HG03280 (cell line): ENCODE results near the gene RPH3AL.
"Not testable (repeated sequence)": the region's sequence is repeated elsewhere in the genome, so short reads cannot be mapped to it uniquely, and the experiment has no call there.

Experiments used
- ATAC-seq: cut with Tn5 transposase; IDR thresholded peaks from one replicate; pipeline ENCODE4 v1.9.1; 2021; ENCODE audit warnings: mild to moderate bottlenecking, moderate library complexity; ENCODE audit not compliant: unreplicated experiment

The RPH3AL gene

GRCh38 chr17:379531-380465, 27.2 kb upstream of the RPH3AL start:
- no peak for ATAC-seq

- ATAC-seq: no peak
These were observed 25.5 kb upstream of the RPH3AL start for GRCh38 chr17:378068-378467.

- no peak for ATAC-seq
These were observed 24.6 kb upstream of the RPH3AL start for GRCh38 chr17:376936-377863.

DNA sequence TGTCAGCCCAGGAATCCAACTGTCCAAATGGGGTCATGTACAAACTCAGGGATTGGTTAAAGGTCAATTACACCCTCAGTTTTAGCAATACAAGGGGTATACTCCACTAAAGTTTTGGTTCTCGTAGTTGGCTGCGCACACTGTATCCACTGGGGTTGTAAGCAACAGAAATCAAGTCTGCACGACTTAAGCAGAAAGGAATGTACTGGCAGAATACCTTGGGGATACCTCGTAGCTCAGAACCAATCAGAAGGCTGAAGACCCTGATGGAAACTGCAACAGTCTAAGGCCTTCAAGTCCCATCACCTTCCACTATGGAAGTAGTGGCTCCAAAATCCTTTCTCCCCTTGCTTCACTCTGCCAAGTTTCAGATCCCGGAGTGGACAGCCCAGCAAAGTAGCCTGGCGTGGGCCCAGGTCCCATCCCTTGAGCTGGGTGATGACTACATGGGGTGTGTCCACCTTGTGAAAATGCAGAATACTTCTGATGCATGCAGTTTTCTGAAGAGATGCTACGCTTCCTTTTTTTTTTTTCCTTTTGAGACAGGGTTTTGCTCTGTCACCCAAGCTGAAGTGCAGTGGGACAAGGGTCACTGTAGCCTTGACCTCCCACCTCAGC, 21.1 kb upstream of the RPH3AL start:
- ATAC-seq: no peak

- ATAC-seq: no peak
These were observed 19.8 kb upstream of the RPH3AL start for GRCh38 chr17:372157-373152.

- ATAC-seq: no peak
These were observed 19.0 kb upstream of the RPH3AL start for GRCh38 chr17:371583-371982.

- not testable (repeated sequence) for ATAC-seq
These were observed 15.0 kb upstream of the RPH3AL start for GRCh38 chr17:367656-368055.

GRCh38 chr17:366657-367615, 14.3 kb upstream of the RPH3AL start:
- not testable (repeated sequence) for ATAC-seq

DNA sequence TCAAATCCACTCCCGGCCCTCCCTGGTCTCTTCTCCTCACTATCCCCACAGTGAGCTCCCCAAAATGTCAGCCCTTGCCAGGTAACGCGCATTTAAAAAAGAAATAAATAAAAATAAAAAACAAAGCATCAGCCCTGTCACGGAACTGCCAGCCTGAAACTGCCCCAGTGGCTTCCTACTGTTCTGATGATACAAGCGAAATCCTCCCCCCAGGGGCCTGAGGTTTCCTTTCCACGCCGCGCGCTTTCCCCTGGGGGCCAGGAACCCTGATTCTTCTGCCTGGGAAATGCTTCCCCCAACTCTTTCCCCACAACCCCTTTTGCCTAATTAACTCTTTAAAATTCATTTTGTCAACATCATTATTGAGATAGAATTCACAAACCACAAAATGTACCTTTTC, 12.2 kb upstream of the RPH3AL start:
- no peak for ATAC-seq

DNA sequence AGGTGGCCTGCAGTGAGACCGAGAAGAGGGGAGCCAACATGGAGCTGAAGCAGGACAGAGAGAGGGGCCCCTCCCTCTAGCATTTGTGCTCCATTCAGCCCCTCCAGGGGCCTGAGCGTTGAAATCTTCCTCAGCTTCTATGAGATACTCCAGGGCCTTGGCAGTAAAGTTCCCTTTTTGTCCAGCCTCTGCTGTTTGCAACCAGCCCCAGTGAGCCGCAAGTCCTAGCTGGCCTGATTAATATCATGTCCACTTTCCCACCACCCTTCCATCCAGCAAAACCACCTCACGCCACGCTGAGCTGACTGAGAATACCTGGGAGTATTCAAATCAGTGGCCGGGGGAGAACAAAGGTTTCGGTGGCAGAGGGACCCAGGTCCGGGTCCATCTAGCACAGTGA, 11.7 kb upstream of the RPH3AL start:
- no peak for ATAC-seq

DNA sequence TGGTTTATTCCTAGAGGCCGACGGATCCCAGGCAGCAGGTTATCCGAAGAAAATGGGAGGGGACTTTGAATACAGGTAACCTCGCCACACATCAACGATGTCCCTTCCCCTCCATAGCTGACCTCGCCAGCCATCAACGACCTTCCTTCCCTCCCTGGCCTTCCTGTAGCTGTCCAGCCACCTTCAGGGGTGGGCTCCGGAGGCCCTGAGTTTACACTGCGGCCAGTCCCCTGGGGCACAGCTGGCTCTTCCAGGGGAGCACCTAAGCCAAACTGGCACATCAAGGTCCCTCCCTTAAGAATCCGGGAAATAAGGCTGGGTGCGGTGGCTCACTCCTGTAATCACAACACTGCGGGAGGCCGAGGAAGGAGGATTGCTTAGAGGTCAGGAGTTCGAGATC, 10.1 kb upstream of the RPH3AL start:
- ATAC-seq: no peak

- ATAC-seq: no peak
These were observed 7.6 kb upstream of the RPH3AL start for GRCh38 chr17:360092-360750.

GRCh38 chr17:358491-359151, 6.0 kb upstream of the RPH3AL start:
- ATAC-seq: no peak

DNA sequence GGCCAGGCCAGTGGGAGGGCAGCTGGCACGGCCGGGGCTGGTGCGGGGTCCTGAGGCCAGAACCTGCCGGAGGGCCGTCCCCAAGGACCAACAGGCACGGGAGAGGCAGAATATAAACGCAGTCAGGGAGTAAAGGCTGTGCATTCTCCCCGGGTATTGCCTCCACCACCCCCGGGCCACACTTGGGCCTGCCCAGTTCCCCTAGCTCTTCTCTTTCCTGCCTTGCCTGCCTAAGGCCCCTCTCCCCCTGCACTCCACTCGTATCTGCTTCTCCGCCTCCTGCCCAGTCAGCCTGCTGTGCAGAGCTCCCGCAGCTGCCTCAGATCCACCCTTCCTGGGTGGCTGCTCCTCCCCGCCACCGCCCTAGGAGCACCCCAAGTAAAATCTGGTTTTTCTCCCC, 5.0 kb upstream of the RPH3AL start:
- no peak for ATAC-seq

GRCh38 chr17:356671-357434, 4.2 kb upstream of the RPH3AL start:
- no peak for ATAC-seq

GRCh38 chr17:354651-355556, 2.3 kb upstream of the RPH3AL start:
- ATAC-seq: no peak
